ENCODE data around the gene ME2. TPM values are rescaled to one million over a fixed set of nuclear protein-coding genes. Genes with fewer than 3 reads are reported as not detected.

The ME2 gene
- total and polyA plus RNA-seq, 4 donors: 13.5 to 41.3 (median 35.2) TPM

DNA sequence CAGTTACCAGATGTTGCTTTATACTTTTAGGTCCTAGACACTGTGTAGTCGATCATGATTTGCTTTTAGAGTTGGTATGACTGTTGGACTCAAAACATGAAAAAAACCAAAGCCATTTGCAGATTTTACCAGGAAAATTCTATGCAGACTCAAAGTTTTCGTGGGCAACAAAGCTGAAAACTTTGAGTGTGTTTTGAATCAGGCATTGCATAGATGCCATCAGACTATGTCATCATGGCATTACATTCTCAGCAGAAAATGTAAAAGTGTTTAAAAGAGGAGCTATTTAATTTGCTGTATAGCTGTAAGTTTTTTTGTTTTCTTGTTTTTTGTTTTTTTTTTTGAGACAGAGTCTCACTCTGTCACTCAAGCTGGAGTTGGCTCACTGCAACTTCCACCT lies 45.5 kb downstream of the ME2 start:
- Histone ChIP-seq H3K4me1 (ENCODE audit: control insufficient read depth in 1 of 2, insufficient read depth in 2 of 2, low read length in 2 of 2) (no peaks in the 10 kb centered on the region), H3K9me3 (ENCODE audit: control insufficient read depth, low read length) (no peaks in the 10 kb centered on the region), H3K27me3 (ENCODE audit: control insufficient read depth in 1 of 2, insufficient read depth in 2 of 2, low read length in 1 of 2) (no peaks in the 10 kb centered on the region), H3K4me3 (ENCODE audit: low read length in 2 of 2) (no peak overlapping the region), H3K36me3 (ENCODE audit: control insufficient read depth in 1 of 2, insufficient read depth in 2 of 2, low read length in 1 of 2) (peaks cover 0 to 3% of the 10 kb centered on the region in 2 donors), H3K27ac (ENCODE audit: low read depth in 1 of 2, low read length in 2 of 2) (no peak overlapping the region)
- WGBS, 2 donors: 91 to 94% methylated on average over 2 of the region's 2 CpGs
- DNase-seq (no peak), ATAC-seq (ENCODE audit: low FRiP score) (no peak)
- intact Hi-C loops (cut with DNase I): no loop called here

DNA sequence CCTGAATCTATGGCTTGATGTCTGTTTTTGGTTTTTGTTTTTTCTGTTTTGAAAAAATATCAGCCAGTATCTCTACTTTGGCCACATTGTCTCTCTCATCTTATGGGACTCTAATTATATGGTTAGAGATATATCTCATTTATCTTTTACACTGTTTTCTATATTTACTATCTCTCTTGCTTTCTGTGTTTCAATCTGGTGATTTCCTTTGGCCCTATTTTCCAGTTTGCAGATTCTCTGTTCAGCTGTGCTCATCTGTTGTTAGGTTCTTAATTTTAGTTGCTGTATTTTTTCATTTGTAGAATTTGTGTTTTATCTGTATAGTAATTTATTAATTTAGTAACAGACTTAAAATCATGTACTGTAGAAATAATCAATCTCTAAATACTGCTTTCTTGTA lies 47.6 kb downstream of the ME2 start:
- no peaks in the 10 kb centered on the region for H3K4me1 ChIP-seq (ENCODE audit: control insufficient read depth in 1 of 2, insufficient read depth in 2 of 2, low read length in 2 of 2)
- intact Hi-C loops (cut with DNase I): no loop called here
- no peaks in the 10 kb centered on the region for H3K9me3 ChIP-seq (ENCODE audit: control insufficient read depth, low read length)
- ATAC-seq (ENCODE audit: low FRiP score) (no peak), DNase-seq (no peak)
- H3K4me3 ChIP-seq (ENCODE audit: low read length in 2 of 2): no peak overlapping the region
- H3K36me3 ChIP-seq (ENCODE audit: control insufficient read depth in 1 of 2, insufficient read depth in 2 of 2, low read length in 1 of 2): no peaks in the 10 kb centered on the region
- no peak overlapping the region for H3K27ac ChIP-seq (ENCODE audit: low read depth in 1 of 2, low read length in 2 of 2)
- no peaks in the 10 kb centered on the region for H3K27me3 ChIP-seq (ENCODE audit: control insufficient read depth in 1 of 2, insufficient read depth in 2 of 2, low read length in 1 of 2)

DNA sequence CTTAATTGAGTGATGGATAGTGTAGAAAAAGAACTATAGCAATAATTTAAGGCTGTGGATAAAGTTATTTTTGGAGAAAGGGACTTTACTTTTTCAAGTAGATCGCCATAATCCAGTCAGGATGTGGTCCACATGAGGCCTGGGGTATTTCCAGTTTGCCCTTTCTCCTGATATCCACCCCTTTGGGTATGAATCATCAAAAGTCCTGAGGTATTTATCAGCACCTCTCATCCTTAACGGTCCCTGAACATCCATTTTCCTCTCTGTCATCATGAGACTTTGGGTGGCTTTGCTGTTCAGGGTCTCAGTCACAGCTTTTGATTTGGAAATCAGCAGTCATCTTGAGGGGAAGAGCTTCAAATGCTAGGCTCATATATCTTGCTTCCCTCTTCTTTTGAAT lies 49.6 kb downstream of the ME2 start:
- WGBS, 2 donors: 44 to 59% methylated on average over 2 of the region's 2 CpGs
- no peak for ATAC-seq (ENCODE audit: low FRiP score)
- intact Hi-C loops (cut with DNase I): no loop called here
- Histone ChIP-seq H3K27ac (ENCODE audit: low read depth in 1 of 2, low read length in 2 of 2) (no peak overlapping the region), H3K36me3 (ENCODE audit: control insufficient read depth in 1 of 2, insufficient read depth in 2 of 2, low read length in 1 of 2) (no peaks in the 10 kb centered on the region), H3K4me1 (ENCODE audit: control insufficient read depth in 1 of 2, insufficient read depth in 2 of 2, low read length in 2 of 2) (no peaks in the 10 kb centered on the region), H3K4me3 (ENCODE audit: low read length in 2 of 2) (no peak overlapping the region), H3K9me3 (ENCODE audit: control insufficient read depth, low read length) (no peaks in the 10 kb centered on the region), H3K27me3 (ENCODE audit: control insufficient read depth in 1 of 2, insufficient read depth in 2 of 2, low read length in 1 of 2) (no peaks in the 10 kb centered on the region)
- DNase-seq: no peak

DNA sequence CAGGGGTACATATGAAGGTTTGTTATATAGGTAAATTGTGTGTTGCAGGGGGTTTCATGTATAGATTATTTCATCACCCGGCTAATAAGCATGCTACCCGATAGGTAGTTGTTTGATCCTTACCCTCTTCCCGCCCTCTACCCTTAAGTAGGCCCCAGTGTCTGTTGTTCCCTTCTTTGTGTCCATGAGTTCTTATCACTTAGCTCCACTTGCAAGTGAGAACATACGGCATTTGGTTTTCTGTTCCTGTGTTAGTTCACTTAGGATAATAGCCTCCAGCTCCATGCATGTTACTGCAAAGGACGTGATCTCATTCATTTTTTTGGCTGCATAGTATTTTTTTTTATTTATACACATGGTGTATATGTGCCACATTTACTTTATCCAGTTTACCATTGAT lies 54.8 kb downstream of the ME2 start:
- Histone ChIP-seq H3K36me3 (ENCODE audit: control insufficient read depth in 1 of 2, insufficient read depth in 2 of 2, low read length in 1 of 2) (no peaks in the 10 kb centered on the region), H3K27ac (ENCODE audit: low read depth in 1 of 2, low read length in 2 of 2) (no peak overlapping the region), H3K27me3 (ENCODE audit: control insufficient read depth in 1 of 2, insufficient read depth in 2 of 2, low read length in 1 of 2) (no peaks in the 10 kb centered on the region), H3K4me1 (ENCODE audit: control insufficient read depth in 1 of 2, insufficient read depth in 2 of 2, low read length in 2 of 2) (no peaks in the 10 kb centered on the region), H3K9me3 (ENCODE audit: control insufficient read depth, low read length) (no peaks in the 10 kb centered on the region), H3K4me3 (ENCODE audit: low read length in 2 of 2) (no peak overlapping the region)
- intact Hi-C loops (cut with DNase I): no loop called here
- DNase-seq (no peak), ATAC-seq (ENCODE audit: low FRiP score) (no peak)
- 92 to 93% methylated on average over 5 of the region's 5 CpGs for WGBS, 2 donors

DNA sequence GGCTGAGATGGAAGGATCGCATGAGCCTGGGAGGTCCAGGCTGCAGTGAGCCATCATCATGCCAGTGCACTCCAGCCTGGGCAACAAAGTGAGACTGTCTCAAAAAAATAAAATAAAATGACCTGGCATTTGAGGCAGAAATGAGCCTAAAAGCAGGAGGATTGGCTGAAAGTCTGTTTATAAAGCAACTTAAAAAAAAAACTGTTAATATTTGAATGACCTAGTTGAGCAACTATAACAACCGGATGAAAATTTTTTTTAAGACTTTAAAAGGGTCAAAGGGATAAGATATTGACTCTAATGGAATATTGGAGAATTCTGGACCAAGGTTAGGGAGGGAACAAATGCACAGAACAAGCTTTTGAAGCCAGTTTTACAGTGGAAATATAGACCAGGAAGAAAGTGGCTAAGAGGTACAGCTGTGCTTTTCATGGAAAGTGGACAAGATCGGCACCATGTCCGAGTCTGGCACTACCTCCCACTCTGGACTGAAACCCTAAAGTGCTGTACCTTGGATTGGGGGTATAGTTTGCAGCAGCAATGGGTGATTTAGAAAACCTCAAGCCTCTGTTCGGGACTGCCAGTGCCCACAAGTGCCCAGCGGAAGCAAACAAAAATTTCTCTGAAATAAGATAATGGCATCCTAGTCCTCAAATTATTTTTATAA lies 55.8 kb downstream of the ME2 start:
- no peak overlapping the region for H3K4me3 ChIP-seq (ENCODE audit: low read length in 2 of 2)
- no peaks in the 10 kb centered on the region for H3K36me3 ChIP-seq (ENCODE audit: control insufficient read depth in 1 of 2, insufficient read depth in 2 of 2, low read length in 1 of 2)
- no peak for ATAC-seq (ENCODE audit: low FRiP score)
- H3K27ac ChIP-seq (ENCODE audit: low read depth in 1 of 2, low read length in 2 of 2): no peak overlapping the region
- no peaks in the 10 kb centered on the region for H3K27me3 ChIP-seq (ENCODE audit: control insufficient read depth in 1 of 2, insufficient read depth in 2 of 2, low read length in 1 of 2)
- 92 to 96% methylated on average over 6 of the region's 6 CpGs for WGBS, 2 donors
- no peaks in the 10 kb centered on the region for H3K4me1 ChIP-seq (ENCODE audit: control insufficient read depth in 1 of 2, insufficient read depth in 2 of 2, low read length in 2 of 2)
- DNase-seq: no peak
- H3K9me3 ChIP-seq (ENCODE audit: control insufficient read depth, low read length): no peaks in the 10 kb centered on the region
- intact Hi-C loops (cut with DNase I): no loop called here

DNA sequence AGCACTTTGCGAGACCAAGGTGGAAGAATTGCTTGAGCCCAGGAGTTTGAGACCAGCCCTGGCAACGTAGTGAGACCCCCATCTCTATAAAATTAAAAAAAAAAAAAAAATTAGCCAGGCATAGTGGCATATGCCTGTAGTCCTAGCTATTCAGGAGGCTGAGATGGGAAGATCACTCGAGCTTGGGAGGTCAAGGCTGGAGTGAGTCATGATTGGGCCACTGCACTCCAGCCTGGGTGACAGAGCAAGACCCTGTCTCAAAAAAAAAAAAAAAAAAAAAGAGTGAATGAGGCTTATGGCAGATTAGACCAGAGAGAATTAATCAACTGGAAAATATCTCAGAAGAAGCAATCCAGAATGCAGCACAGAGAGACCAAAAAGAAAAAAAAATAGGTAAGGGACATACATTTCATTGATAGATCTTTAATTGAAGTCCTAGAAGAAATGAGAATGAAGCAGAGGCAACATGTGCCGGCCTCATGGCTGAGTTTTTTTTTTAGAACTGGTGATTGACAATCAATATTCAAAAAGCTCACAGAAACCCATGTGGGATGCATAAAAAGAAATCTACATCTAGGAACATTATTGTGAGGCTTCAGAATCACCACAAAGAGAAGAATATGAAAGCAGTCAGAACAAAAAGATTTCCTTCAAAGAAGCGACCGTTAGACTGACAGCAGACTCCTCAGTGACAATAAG lies 56.7 kb downstream of the ME2 start:
- DNase-seq (no peak), ATAC-seq (ENCODE audit: low FRiP score) (no peak)
- 95 to 96% methylated on average over 6 of the region's 6 CpGs for WGBS, 2 donors
- Histone ChIP-seq H3K4me1 (ENCODE audit: control insufficient read depth in 1 of 2, insufficient read depth in 2 of 2, low read length in 2 of 2) (no peaks in the 10 kb centered on the region), H3K9me3 (ENCODE audit: control insufficient read depth, low read length) (no peaks in the 10 kb centered on the region), H3K27me3 (ENCODE audit: control insufficient read depth in 1 of 2, insufficient read depth in 2 of 2, low read length in 1 of 2) (no peaks in the 10 kb centered on the region), H3K36me3 (ENCODE audit: control insufficient read depth in 1 of 2, insufficient read depth in 2 of 2, low read length in 1 of 2) (no peaks in the 10 kb centered on the region), H3K4me3 (ENCODE audit: low read length in 2 of 2) (no peak overlapping the region), H3K27ac (ENCODE audit: low read depth in 1 of 2, low read length in 2 of 2) (no peak overlapping the region)
- intact Hi-C loops (cut with DNase I): no loop called here

DNA sequence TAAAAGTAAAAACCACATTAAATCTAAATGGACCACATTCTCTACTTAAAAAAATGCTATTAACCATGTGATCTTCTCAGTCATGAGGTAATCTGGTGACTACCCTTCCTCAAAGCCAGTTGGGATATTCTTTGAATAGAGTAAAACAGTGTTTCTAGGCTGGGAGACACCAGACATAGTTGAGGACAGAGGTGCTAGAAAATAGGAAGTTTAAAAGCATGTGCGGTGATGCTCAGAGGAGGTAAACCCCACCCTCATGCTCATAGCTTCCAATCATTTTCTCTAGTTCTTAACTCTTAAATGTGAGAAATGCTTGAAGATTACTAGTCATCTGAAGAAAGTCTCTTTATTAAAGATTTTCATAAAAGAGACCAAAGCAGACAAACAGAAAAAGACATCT lies 58.3 kb downstream of the ME2 start:
- ATAC-seq (ENCODE audit: low FRiP score) (no peak), DNase-seq (no peak)
- H3K4me1 ChIP-seq (ENCODE audit: control insufficient read depth in 1 of 2, insufficient read depth in 2 of 2, low read length in 2 of 2): no peaks in the 10 kb centered on the region
- no peak overlapping the region for H3K4me3 ChIP-seq (ENCODE audit: low read length in 2 of 2)
- H3K27me3 ChIP-seq (ENCODE audit: control insufficient read depth in 1 of 2, insufficient read depth in 2 of 2, low read length in 1 of 2): no peaks in the 10 kb centered on the region
- WGBS, 2 donors: 97 to 99% methylated on average over 1 of the region's 1 CpG
- no peak overlapping the region for H3K27ac ChIP-seq (ENCODE audit: low read depth in 1 of 2, low read length in 2 of 2)
- H3K36me3 ChIP-seq (ENCODE audit: control insufficient read depth in 1 of 2, insufficient read depth in 2 of 2, low read length in 1 of 2): no peaks in the 10 kb centered on the region
- no peaks in the 10 kb centered on the region for H3K9me3 ChIP-seq (ENCODE audit: control insufficient read depth, low read length)
- intact Hi-C loops (cut with DNase I): no loop called here

DNA sequence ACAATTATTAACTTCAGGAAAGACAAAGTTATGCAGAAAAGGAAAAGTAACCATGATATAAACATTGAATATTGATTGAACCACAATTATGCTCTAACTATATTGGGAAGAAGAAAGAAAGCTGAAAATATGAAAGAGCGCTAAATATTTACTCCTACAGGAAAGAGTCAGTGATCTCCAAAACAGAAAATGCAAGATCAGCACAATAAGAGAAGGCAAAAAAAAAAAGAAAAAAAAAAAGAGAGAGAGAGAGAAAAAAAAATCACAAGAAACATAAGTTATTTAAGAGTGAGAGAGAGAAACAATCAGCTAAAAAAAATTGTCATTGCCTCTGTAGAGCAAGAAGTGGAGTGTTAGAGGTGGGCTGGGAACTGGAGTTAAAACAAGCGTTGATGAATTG lies 60.0 kb downstream of the ME2 start:
- Histone ChIP-seq H3K4me1 (ENCODE audit: control insufficient read depth in 1 of 2, insufficient read depth in 2 of 2, low read length in 2 of 2) (no peaks in the 10 kb centered on the region), H3K27me3 (ENCODE audit: control insufficient read depth in 1 of 2, insufficient read depth in 2 of 2, low read length in 1 of 2) (no peaks in the 10 kb centered on the region), H3K36me3 (ENCODE audit: control insufficient read depth in 1 of 2, insufficient read depth in 2 of 2, low read length in 1 of 2) (no peaks in the 10 kb centered on the region), H3K4me3 (ENCODE audit: low read length in 2 of 2) (no peak overlapping the region), H3K27ac (ENCODE audit: low read depth in 1 of 2, low read length in 2 of 2) (no peak overlapping the region), H3K9me3 (ENCODE audit: control insufficient read depth, low read length) (no peaks in the 10 kb centered on the region)
- 99% methylated on average over 2 of the region's 2 CpGs for WGBS, 2 donors
- DNase-seq: no peak
- intact Hi-C loops (cut with DNase I): no loop called here
- no peak for ATAC-seq (ENCODE audit: low FRiP score)

DNA sequence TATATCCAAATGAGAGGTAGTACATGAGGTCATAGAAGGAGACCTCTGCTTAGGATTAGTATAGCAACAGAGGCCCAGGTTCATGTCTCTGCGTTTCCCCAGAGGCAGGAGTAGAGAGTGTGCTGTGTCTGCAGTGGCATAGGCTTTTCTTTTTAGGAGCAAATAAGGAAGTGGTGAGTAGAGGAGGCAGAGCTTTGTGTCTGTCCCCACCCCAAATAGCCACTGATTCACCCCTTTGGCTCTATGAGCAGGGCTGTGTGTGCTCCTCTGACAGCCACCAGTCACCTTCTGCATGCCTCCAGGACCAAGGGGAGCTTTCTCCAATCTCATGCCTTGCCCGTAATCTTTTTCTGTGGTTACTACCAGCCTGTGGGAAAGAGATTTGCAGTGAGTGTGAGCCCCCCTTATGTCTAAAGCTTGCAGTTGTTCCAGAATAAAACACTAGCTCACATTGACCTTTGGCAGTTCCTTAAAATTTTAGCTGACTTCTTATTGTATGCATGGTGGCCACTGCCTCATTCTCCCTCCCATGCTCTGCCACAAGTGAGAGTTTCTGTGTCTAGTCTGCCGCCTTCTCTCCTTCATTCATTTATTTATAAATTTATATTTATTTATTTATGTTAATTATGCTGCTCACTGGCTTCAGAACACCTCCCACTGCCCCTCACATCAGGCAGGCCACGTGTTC lies 65.5 kb downstream of the ME2 start:
- Histone ChIP-seq H3K27ac (ENCODE audit: low read depth in 1 of 2, low read length in 2 of 2) (no peak overlapping the region), H3K9me3 (ENCODE audit: control insufficient read depth, low read length) (no peaks in the 10 kb centered on the region), H3K4me3 (ENCODE audit: low read length in 2 of 2) (no peak overlapping the region), H3K36me3 (ENCODE audit: control insufficient read depth in 1 of 2, insufficient read depth in 2 of 2, low read length in 1 of 2) (peaks cover 0 to 3% of the 10 kb centered on the region in 2 donors), H3K27me3 (ENCODE audit: control insufficient read depth in 1 of 2, insufficient read depth in 2 of 2, low read length in 1 of 2) (no peaks in the 10 kb centered on the region), H3K4me1 (ENCODE audit: control insufficient read depth in 1 of 2, insufficient read depth in 2 of 2, low read length in 2 of 2) (no peaks in the 10 kb centered on the region)
- no peak for ATAC-seq (ENCODE audit: low FRiP score)
- intact Hi-C loops (cut with DNase I): no loop called here
- WGBS, 2 donors: 81 to 93% methylated on average over 4 of the region's 4 CpGs
- no peak for DNase-seq
